ENCODE measurements around the gene SRSF2.
"Not testable (repeated sequence)": the region's sequence is repeated elsewhere in the genome, so short reads cannot be mapped to it uniquely, and the experiment has no call there.

Gene SRSF2

GRCh38 chr17:76737082-76737675 lies at the start of gene SRSF2:
Gene SRSF2, minus strand, starts transcription at chr17:76737331. Its CDS starts 171 bp downstream, at chr17:76737160.
- peak; percentile 98 to 100 (median 98) for DNase-seq

GRCh38 chr17:76784926-76785325 lies 47.8 kb upstream of the SRSF2 start:
- DNase-seq = no peak

GRCh38 chr17:76783146-76783545 lies 46.0 kb upstream of the SRSF2 start:
- DNase-seq = no peak

GRCh38 chr17:76781056-76781982 lies 44.2 kb upstream of the SRSF2 start:
- peak in 2 of 6 experiments; percentile 5 to 18 for DNase-seq

GRCh38 chr17:76775021-76775600 lies 38.0 kb upstream of the SRSF2 start:
- DNase-seq = no peak

- DNase-seq = peak in 2 of 6 experiments; percentile 11 to 23
These were observed 35.9 kb upstream of the SRSF2 start for GRCh38 chr17:76772842-76773525.

- DNase-seq = no peak
These were observed 21.4 kb upstream of the SRSF2 start for GRCh38 chr17:76758570-76758969.

GRCh38 chr17:76757256-76757655 lies 20.1 kb upstream of the SRSF2 start:
- DNase-seq = no peak

GRCh38 chr17:76755285-76755684 lies 18.2 kb upstream of the SRSF2 start:
- no peak for DNase-seq

GRCh38 chr17:76753061-76753961 lies 16.2 kb upstream of the SRSF2 start:
- peak; percentile 16 to 92 (median 70) for DNase-seq

GRCh38 chr17:76752006-76752405 lies 14.9 kb upstream of the SRSF2 start:
- DNase-seq = peak in 3 of 6 experiments; percentile 17 to 36 (median 31)

GRCh38 chr17:76751416-76751993 lies 14.4 kb upstream of the SRSF2 start:
- no peak for DNase-seq

GRCh38 chr17:76748657-76749056 lies 11.5 kb upstream of the SRSF2 start:
- DNase-seq = no peak

GRCh38 chr17:76747716-76748363 lies 10.7 kb upstream of the SRSF2 start:
- no peak for DNase-seq

- DNase-seq = not testable (repeated sequence)
These were observed 8.7 kb upstream of the SRSF2 start for GRCh38 chr17:76745785-76746184.

- DNase-seq = no peak
These were observed 7.6 kb upstream of the SRSF2 start for GRCh38 chr17:76744747-76745146.

GRCh38 chr17:76742958-76743357 lies 5.8 kb upstream of the SRSF2 start:
- no peak for DNase-seq

- DNase-seq = no peak
These were observed 3.4 kb upstream of the SRSF2 start for GRCh38 chr17:76740329-76741118.

GRCh38 chr17:76739568-76740115 lies 2.5 kb upstream of the SRSF2 start:
- not testable (repeated sequence) for DNase-seq

- DNase-seq = no peak
These were observed 1.3 kb upstream of the SRSF2 start for GRCh38 chr17:76738468-76738850.
